Activated CD4-positive, alpha-beta T cell treated with anti-CD3 and anti-CD28 coated beads, Interleukin-2, amount 50 U/mL, for 16 hours (primary cell): ENCODE data around the gene WWOX.
A peak's percentile ranks its signal among the peaks of the same experiment; 100 is the strongest.
"Not testable (repeated sequence)": the region's sequence is repeated elsewhere in the genome, so short reads cannot be mapped to it uniquely, and the experiment has no call there.

Experiments used
- DNase-seq: peaks from one replicate; pipeline ENCODE4 v3.0.0-alpha.2; 2020

WWOX gene

DNA sequence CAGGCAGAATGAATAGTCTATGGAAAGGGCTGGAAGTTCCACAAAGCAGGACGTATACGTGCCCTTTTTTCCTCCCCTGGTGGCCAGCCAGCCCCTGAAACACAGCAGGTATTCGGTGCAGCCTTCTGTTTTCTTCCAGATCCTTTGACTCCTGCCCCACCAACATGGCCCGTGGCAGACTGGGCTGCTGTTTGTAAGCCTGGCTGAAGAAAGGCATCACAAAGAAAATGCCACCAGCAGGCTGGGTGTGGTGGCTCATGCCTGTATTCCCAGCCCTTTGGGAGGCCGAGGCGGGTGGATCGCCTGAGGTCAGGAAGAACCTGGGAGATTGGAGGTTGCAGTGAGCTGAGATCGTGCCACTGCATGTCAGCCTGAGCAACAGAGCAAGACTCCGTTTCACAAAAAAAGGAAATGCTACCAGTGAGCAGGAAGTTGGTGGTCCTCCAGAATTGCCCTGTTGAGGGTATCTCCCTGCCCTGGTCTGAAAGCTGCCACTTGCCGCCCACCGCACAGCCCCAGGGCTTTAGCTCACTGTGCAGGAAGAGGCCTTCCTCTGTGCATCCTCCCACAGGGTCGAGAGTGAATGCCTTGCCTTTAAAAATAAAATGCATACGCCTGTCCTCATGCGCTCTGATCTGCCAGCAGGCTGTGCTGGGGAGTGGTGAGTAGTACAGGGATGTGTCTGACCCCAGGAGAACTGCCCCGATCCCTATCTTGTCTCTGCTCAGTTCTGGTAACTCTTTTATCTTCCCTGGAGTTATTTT lies 913.4 kb downstream of the WWOX start:
- no peak for DNase-seq

DNA sequence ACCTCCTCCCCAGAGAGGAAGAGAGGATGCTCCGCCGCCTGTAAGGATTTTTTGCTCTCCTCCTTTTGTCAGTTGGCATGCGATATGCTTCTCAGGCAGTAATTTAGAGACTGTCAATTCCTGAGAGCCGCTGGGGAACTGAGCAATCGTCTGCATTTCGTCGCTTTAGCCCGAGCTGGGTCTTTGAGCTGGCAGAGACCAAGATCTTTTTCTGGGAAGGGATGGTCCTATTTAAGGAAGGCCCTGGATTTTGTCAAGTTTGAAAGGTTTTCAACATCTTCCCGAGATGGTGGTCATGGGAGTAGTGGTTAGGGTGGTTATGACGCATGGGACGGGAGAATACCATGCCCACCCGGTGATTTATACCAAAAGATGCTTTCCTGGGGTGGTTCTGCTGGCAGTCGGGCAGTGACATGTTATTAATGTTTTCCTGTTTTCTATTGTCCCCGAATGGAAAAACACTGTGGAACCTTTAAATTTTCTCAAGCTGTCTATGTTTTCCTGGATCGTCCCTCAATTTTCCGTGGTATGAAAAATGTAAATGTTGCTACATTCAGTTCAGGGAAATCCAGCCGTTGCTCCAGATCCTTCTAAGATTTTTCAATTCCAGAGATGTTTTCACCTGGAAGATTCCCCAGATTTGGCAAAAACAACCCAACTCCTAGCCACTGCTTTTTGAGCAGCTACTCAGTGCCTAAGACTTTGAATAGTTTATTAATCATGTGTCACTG lies 914.6 kb downstream of the WWOX start:
- DNase-seq = no peak

GRCh38 chr16:79018650-79019429 lies 919.4 kb downstream of the WWOX start:
- no peak for DNase-seq

GRCh38 chr16:79019431-79019830 lies 920.0 kb downstream of the WWOX start:
- no peak for DNase-seq

DNA sequence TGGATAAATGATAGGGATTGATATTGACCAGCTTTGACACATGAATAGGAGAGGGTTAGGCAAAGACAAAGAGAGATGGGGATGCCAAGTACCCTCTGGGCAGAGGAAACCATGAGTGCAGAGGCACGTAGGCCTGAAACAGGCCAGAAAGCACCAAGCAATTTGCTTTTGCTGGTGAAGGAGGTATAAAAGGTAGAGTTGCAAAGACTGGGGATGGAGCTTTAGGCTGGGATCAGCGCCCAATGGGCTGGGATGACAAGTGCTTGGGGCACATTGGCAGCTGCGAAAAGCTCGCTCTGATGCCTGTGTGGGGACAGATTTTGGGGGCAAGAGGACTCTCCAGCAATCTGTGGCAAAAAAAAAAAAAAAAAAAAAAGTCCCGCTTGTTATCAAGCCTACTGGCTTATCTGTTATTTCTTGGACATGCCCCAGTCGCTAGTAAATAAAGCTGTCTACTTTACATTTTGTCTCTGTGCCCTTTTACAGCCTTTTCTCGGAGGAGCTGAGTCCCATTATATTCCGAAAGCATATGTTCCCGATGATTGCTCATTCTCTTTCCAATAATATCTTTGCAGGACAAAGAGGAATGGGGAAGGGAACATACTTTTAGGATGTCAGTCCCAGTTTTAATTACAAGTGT lies 922.7 kb downstream of the WWOX start:
- DNase-seq = no peak

DNA sequence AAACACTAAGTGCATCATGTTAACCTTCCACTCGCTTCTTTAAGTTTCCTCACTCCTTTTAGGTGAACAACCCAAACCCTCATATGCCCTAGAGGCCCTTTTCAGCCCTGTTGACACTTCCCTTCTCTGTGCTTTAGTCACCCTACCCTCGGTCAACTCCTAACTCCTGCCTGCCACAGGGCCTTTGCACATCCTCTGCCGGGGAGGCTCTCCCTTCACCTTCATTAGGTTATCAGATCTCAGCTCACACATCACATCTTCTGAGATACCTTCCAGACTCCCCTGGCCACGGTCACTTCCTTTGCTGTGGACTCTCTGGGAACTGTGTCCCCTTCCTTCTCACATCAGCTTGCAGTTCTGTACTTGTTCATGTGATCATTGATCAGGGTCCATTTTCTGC lies 926.7 kb downstream of the WWOX start:
- no peak for DNase-seq

DNA sequence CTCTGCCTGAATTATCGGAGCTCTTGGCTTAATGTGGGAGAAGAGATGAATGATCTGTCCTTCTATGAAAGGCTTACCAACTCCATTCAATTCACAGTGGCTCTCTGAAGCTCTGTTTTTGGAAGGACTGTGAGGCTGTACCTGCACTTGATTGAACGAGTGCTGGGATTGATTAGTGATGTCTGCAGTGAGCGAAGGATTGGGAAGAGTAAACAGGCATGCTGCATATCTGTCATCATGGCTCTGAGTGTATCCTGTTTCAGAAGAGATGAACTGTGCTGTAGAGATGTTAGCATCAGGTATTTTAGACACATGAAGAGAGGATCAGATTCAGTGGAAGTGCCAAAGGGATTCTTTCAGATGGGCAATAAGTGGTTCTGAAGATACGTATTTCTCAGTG lies 937.1 kb downstream of the WWOX start:
- no peak for DNase-seq

DNA sequence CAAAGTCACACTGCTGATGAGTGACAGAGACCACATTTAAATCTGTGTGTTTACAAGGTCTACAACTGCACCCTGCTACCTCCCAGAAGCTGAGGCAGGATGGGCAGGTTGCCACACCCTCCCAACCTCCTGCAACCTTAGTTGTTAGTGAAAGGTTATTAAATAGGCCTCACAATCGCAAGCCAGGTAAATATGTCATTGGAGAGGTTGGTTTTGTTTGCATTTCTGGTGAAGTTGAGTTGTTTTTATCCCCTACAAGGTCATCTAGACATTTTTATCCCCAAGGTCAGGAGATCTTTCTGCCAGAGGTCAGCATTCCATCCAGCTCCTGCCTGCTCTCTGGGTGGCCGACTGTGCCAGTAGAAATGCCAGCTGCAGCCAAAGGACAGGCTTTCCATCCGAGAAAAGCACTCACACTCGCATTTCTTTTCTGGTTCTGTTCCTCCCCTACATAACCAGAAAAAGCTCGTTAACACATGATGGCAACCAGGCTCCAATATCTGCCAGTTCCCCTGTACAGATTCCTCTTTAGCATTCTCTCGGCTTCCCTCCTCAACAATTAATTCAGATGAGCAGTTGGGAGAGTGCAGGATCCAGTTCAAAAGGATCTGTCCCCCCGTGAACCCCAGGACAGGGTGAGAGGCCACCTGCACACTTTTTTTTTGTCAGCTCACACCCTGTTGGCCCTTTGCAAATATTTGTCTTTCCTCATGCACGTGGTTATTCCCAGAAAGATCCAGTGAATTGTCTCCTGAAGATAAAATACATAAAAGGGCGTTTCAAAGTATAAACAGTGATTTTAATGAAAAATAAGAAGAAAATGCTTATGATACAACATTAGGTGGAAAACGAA lies 938.3 kb downstream of the WWOX start:
- DNase-seq = no peak

- DNase-seq = no peak
Observed at GRCh38 chr16:79041206-79041605, 941.8 kb downstream of the WWOX start.

DNA sequence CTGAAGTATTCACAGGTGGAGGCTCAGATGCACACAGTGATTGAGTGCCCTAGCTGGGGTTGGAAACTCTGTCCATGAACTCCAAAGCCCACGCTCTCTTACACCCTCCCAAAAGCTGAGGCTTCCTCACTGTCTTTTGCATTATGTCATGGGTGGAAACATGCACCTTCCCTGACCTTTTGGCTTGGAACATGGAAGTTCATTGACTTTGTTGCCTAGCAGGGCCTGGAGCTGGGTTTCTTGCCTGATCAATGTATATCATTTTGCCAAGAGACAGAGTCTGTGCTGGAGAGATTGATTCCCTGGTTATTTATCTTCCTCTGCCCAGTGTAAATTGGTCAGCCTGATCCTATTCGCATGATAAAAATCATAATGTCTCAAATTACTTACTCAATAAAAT lies 942.7 kb downstream of the WWOX start:
- DNase-seq = no peak

DNA sequence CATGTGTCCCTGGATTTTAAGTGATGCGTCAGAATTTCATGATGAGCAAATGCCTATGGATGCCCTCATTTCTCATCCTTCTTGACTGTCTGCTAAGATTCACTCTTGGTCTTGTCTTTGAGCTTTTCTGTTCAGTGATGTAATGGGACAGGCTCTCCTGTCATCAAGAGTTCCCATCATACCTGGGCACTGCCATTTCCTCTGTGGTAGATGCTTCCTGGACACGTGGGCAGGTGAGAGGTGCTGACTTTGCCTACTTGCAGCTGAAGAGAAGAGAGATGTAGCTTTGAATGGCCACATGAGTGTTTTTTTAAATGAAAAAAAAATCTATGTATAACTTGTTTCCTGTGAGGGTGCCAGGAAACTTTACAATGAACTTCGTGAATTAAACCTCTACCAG lies 943.4 kb downstream of the WWOX start:
- peak; percentile 26 for DNase-seq

DNA sequence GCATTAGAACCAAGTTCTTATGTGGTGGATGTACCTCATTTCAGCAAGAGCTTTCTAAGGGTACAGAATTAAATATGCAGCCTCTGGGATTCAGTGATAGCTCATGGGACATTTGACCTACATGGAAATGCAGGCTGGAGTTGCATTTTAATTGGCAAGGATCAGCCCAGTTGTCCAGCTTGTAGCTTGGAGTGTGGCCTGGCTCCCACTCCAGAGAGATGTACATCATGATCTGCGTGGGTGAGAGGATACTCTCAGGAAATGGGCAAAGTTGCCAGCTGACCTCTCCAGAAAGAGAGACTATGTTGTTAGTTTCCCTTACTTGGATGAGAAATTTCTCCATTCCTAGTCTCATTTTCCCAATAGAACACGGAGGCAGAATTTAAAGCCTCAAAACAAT lies 945.7 kb downstream of the WWOX start:
- DNase-seq = no peak

GRCh38 chr16:79047337-79047736 lies 947.9 kb downstream of the WWOX start:
- DNase-seq = peak; percentile 32

DNA sequence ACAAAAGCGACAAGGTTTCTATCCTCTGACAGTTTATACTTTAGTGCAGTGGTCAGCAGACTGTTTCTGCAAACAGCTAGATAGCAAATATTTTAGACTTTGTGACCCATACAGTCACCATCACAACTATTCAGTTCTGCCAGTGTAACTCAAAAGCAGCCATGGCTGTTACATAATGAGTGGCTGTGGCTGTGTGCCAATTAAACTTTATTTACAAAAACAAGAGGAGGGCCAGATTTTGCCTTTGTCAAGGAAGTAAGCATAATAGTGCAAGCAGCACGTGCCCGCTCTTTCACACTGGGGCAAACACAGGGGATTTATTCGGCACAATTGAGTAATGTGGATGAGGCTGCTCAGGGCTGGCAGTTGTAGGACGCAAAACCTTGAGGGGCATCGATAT lies 949.6 kb downstream of the WWOX start:
- no peak for DNase-seq

- DNase-seq = no peak
Observed at GRCh38 chr16:79050063-79050462, 950.6 kb downstream of the WWOX start.

GRCh38 chr16:79051313-79051712 lies 951.9 kb downstream of the WWOX start:
- DNase-seq = no peak

DNA sequence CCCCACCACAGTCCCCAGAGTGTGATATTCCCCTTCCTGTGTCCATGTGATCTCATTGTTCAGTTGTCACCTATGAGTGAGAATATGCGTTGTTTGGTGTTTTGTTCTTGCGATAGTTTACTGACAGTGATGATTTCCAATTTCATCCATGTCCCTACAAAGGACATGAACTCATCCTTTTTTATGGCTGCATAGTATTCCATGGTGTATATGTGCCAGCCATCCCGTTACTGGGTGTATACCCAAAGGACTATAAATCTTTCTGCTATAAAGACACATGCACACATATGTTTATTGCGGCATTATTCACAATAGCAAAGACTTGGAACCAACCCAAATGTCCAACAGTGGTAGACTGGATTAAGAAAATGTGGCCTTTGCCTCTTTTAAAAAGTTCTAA lies 952.7 kb downstream of the WWOX start:
- not testable (repeated sequence) for DNase-seq

DNA sequence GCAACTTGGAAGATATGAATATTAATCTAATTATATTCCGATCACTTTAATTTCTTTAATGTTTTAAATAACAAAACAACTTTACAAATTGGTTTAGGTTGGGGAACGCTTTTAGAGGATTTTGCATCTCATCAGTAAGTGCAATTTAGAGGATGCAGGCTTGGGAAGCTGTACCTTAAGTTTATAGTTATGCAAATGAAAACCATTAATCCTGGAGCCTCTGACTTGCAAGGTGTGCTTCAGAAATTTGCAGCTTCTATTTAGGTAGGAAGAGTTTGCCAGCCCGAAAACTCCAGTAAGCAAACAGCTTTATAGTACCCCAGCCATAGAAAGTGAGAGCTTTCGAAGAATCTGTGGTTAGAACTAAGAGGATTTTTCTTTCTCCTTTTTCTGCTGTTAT lies 954.1 kb downstream of the WWOX start:
- no peak for DNase-seq

DNA sequence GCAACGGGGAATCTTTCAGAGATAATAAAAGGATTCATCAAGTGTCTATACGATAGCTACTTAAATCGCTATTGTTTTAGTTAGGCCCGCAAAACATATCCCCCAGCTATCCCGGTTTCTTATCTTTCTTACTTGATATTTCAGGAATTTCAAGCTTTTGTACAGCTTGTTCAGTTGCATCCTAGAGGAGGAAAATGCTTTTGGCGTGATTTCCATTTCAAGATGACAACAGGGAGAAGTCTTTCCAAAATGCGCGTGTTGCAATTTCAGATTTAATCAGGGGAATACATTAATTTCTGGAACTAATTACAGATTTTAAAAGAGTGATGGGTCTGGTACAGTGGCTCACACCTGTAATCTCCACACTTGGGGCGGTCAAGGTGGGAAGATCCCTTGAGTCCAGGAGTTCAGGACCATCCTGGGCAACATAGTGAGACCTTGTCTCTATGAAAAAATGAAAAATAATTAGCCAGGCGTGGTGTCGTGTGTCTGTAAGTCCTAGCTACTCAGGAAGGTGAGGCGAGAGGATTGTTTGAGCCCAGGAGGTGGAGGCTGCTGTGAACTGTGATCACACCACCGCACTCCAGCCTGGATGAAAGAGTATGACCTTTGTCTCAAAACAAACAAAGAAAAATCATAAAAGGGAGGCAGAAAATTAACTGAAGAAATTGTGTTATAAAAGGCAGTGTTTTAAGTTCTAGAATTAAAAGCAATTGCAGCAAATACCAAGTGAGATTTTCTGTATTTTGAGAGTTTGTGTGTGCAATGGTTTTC lies 954.9 kb downstream of the WWOX start:
- DNase-seq = no peak

- DNase-seq = no peak
Observed at GRCh38 chr16:79055251-79055970, 956.0 kb downstream of the WWOX start.

GRCh38 chr16:79061181-79061580 lies 961.7 kb downstream of the WWOX start:
- DNase-seq = no peak
